ENCODE data around the gene EOLA1.
"Not testable (repeated sequence)": the region's sequence is repeated elsewhere in the genome, so short reads cannot be mapped to it uniquely, and the experiment has no call there.

Gene EOLA1

GRCh38 chrX:149505671-149506070 lies 35.1 kb upstream of the EOLA1 start:
- peaks cover 35% of the 10 kb centered on the region for H3K4me1 Mint-ChIP-seq (ENCODE audit: low read depth)
- peak overlapping the region; percentile 65 for H3K27ac Mint-ChIP-seq
- no peaks in the 10 kb centered on the region for H3K27me3 Mint-ChIP-seq
- H3K9me3 Mint-ChIP-seq = no peaks in the 10 kb centered on the region
- peak overlapping the region; percentile 63 for H3K4me3 Mint-ChIP-seq
- H3K36me3 Mint-ChIP-seq (ENCODE audit: low read depth) = peaks cover 4% of the 10 kb centered on the region

- Mint-ChIP-seq H3K36me3 (ENCODE audit: low read depth) (peaks cover 4% of the 10 kb centered on the region), H3K27me3 (no peaks in the 10 kb centered on the region), H3K27ac (peak overlapping the region; percentile 65), H3K9me3 (no peaks in the 10 kb centered on the region), H3K4me3 (no peak overlapping the region), H3K4me1 (ENCODE audit: low read depth) (peaks cover 28% of the 10 kb centered on the region)
These were observed 34.5 kb upstream of the EOLA1 start for GRCh38 chrX:149506349-149506748.

- no peaks in the 10 kb centered on the region for H3K27me3 Mint-ChIP-seq
- H3K4me3 Mint-ChIP-seq = no peak overlapping the region
- H3K4me1 Mint-ChIP-seq (ENCODE audit: low read depth) = peaks cover 23% of the 10 kb centered on the region
- H3K36me3 Mint-ChIP-seq (ENCODE audit: low read depth) = peaks cover 4% of the 10 kb centered on the region
- no peaks in the 10 kb centered on the region for H3K9me3 Mint-ChIP-seq
- no peak overlapping the region for H3K27ac Mint-ChIP-seq
These were observed 32.3 kb upstream of the EOLA1 start for GRCh38 chrX:149508467-149508866.

GRCh38 chrX:149510386-149510785 lies 30.4 kb upstream of the EOLA1 start:
- Mint-ChIP-seq H3K36me3 (ENCODE audit: low read depth) (no peaks in the 10 kb centered on the region), H3K27ac (peak overlapping the region; percentile 86), H3K9me3 (no peaks in the 10 kb centered on the region), H3K27me3 (no peaks in the 10 kb centered on the region), H3K4me1 (ENCODE audit: low read depth) (peaks cover 36% of the 10 kb centered on the region), H3K4me3 (no peak overlapping the region)

- Mint-ChIP-seq H3K9me3 (no peaks in the 10 kb centered on the region), H3K4me3 (no peak overlapping the region), H3K27ac (no peak overlapping the region), H3K4me1 (ENCODE audit: low read depth) (peaks cover 36% of the 10 kb centered on the region), H3K36me3 (ENCODE audit: low read depth) (no peaks in the 10 kb centered on the region), H3K27me3 (no peaks in the 10 kb centered on the region)
These were observed 29.7 kb upstream of the EOLA1 start for GRCh38 chrX:149511081-149511480.

GRCh38 chrX:149512225-149512885 lies 28.5 kb upstream of the EOLA1 start:
- Mint-ChIP-seq H3K27me3 (no peaks in the 10 kb centered on the region), H3K9me3 (no peaks in the 10 kb centered on the region), H3K4me3 (no peak overlapping the region), H3K4me1 (ENCODE audit: low read depth) (peaks cover 44% of the 10 kb centered on the region), H3K36me3 (ENCODE audit: low read depth) (no peaks in the 10 kb centered on the region), H3K27ac (no peak overlapping the region)

GRCh38 chrX:149513825-149514428 lies 26.9 kb upstream of the EOLA1 start:
- no peaks in the 10 kb centered on the region for H3K27me3 Mint-ChIP-seq
- H3K4me1 Mint-ChIP-seq (ENCODE audit: low read depth) = peaks cover 51% of the 10 kb centered on the region
- H3K36me3 Mint-ChIP-seq (ENCODE audit: low read depth) = no peaks in the 10 kb centered on the region
- H3K4me3 Mint-ChIP-seq = no peak overlapping the region
- H3K9me3 Mint-ChIP-seq = no peaks in the 10 kb centered on the region
- H3K27ac Mint-ChIP-seq = peak overlapping the region; percentile 68

- Mint-ChIP-seq H3K27me3 (peaks cover 6% of the 10 kb centered on the region), H3K27ac (peak overlapping the region; percentile 74), H3K36me3 (ENCODE audit: low read depth) (no peaks in the 10 kb centered on the region), H3K4me3 (peak overlapping the region; percentile 9), H3K9me3 (no peaks in the 10 kb centered on the region), H3K4me1 (ENCODE audit: low read depth) (peaks cover 63% of the 10 kb centered on the region)
These were observed 24.7 kb upstream of the EOLA1 start for GRCh38 chrX:149515954-149516602.

GRCh38 chrX:149516604-149517003 lies 24.2 kb upstream of the EOLA1 start:
- no peak overlapping the region for H3K4me3 Mint-ChIP-seq
- no peaks in the 10 kb centered on the region for H3K9me3 Mint-ChIP-seq
- H3K4me1 Mint-ChIP-seq (ENCODE audit: low read depth) = peaks cover 68% of the 10 kb centered on the region
- peaks cover 6% of the 10 kb centered on the region for H3K27me3 Mint-ChIP-seq
- no peak overlapping the region for H3K27ac Mint-ChIP-seq
- H3K36me3 Mint-ChIP-seq (ENCODE audit: low read depth) = no peaks in the 10 kb centered on the region

- H3K9me3 Mint-ChIP-seq = no peaks in the 10 kb centered on the region
- no peaks in the 10 kb centered on the region for H3K36me3 Mint-ChIP-seq (ENCODE audit: low read depth)
- H3K27me3 Mint-ChIP-seq = peaks cover 6% of the 10 kb centered on the region
- peaks cover 72% of the 10 kb centered on the region for H3K4me1 Mint-ChIP-seq (ENCODE audit: low read depth)
- no peak overlapping the region for H3K4me3 Mint-ChIP-seq
- no peak overlapping the region for H3K27ac Mint-ChIP-seq
These were observed 23.5 kb upstream of the EOLA1 start for GRCh38 chrX:149517308-149517707.

- Mint-ChIP-seq H3K9me3 (no peaks in the 10 kb centered on the region), H3K27me3 (peaks cover 6% of the 10 kb centered on the region), H3K27ac (no peak overlapping the region), H3K4me3 (no peak overlapping the region), H3K36me3 (ENCODE audit: low read depth) (no peaks in the 10 kb centered on the region), H3K4me1 (ENCODE audit: low read depth) (peaks cover 68% of the 10 kb centered on the region)
These were observed 22.6 kb upstream of the EOLA1 start for GRCh38 chrX:149518236-149518635.

- H3K27me3 Mint-ChIP-seq; H3K9me3 Mint-ChIP-seq; H3K36me3 Mint-ChIP-seq (ENCODE audit: low read depth); H3K27ac Mint-ChIP-seq: not testable (repeated sequence)
- Mint-ChIP-seq H3K4me3 (peak overlapping the region; percentile 35), H3K4me1 (ENCODE audit: low read depth) (peaks cover 48% of the 10 kb centered on the region)
These were observed 20.1 kb upstream of the EOLA1 start for GRCh38 chrX:149520636-149521277.

GRCh38 chrX:149521438-149521837 lies 19.4 kb upstream of the EOLA1 start:
- H3K27me3 Mint-ChIP-seq = peaks cover 6% of the 10 kb centered on the region
- H3K9me3 Mint-ChIP-seq = no peaks in the 10 kb centered on the region
- H3K27ac Mint-ChIP-seq = no peak overlapping the region
- H3K36me3 Mint-ChIP-seq (ENCODE audit: low read depth) = no peaks in the 10 kb centered on the region
- peak overlapping the region; percentile 35 for H3K4me3 Mint-ChIP-seq
- H3K4me1 Mint-ChIP-seq (ENCODE audit: low read depth) = peaks cover 46% of the 10 kb centered on the region

- H3K27me3 Mint-ChIP-seq = peaks cover 6% of the 10 kb centered on the region
- H3K9me3 Mint-ChIP-seq = no peaks in the 10 kb centered on the region
- no peaks in the 10 kb centered on the region for H3K36me3 Mint-ChIP-seq (ENCODE audit: low read depth)
- H3K4me1 Mint-ChIP-seq (ENCODE audit: low read depth) = peaks cover 41% of the 10 kb centered on the region
- no peak overlapping the region for H3K4me3 Mint-ChIP-seq
- no peak overlapping the region for H3K27ac Mint-ChIP-seq
These were observed 17.9 kb upstream of the EOLA1 start for GRCh38 chrX:149522916-149523315.

GRCh38 chrX:149525389-149525788 lies 15.4 kb upstream of the EOLA1 start:
- not testable (repeated sequence) for H3K36me3 Mint-ChIP-seq (ENCODE audit: low read depth); H3K27ac Mint-ChIP-seq; H3K27me3 Mint-ChIP-seq; H3K9me3 Mint-ChIP-seq; H3K4me3 Mint-ChIP-seq
- peaks cover 37% of the 10 kb centered on the region for H3K4me1 Mint-ChIP-seq (ENCODE audit: low read depth)

Data from stimulated activated naive CD8-positive, alpha-beta T cell treated with anti-CD3 and anti-CD28 coated beads, Interleukin-15, Interleukin-2, amounts not matched to agents 100 ng/mL and 50 ng/mL, for 24 hours (primary cell).